Spleen (tissue), 7 donors: ENCODE data around the gene MMP14.

ENCODE experiments used
- CTCF ChIP-seq, 11 experiments: fragments of 200-600 bp in 7 of 11; fragments of 450-650 bp in 4 of 11; sonication (generic) in 4 of 11; IDR thresholded peaks in 8 of 11; conservative IDR thresholded peaks in 3 of 11; 1 replicate in 7 of 11; 2 replicates in 4 of 11; pipeline versions ENCODE4 v1.4.0 to v1.8.0; 2016 to 2021; ENCODE audit warnings: antibody characterized with exemption in 11 of 11, inconsistent platforms in 4 of 11, mild to moderate bottlenecking in 1 of 11
- POLR2A ChIP-seq, 3 donors: fragments of 450-650 bp; IDR thresholded peaks; one replicate each; pipeline ENCODE4 v1.5.1; 2017; ENCODE audit warnings: antibody characterized with exemption in 3 of 3, mild to moderate bottlenecking in 1 of 3
- donor health status: DM: no; HTN: no; CAD: no; lungs with moderate emphysema.
- donor health status: DM: no; HTN: no; CAD: no.
- donor health status: DM: no; HTN: no; CAD: no.

DNA sequence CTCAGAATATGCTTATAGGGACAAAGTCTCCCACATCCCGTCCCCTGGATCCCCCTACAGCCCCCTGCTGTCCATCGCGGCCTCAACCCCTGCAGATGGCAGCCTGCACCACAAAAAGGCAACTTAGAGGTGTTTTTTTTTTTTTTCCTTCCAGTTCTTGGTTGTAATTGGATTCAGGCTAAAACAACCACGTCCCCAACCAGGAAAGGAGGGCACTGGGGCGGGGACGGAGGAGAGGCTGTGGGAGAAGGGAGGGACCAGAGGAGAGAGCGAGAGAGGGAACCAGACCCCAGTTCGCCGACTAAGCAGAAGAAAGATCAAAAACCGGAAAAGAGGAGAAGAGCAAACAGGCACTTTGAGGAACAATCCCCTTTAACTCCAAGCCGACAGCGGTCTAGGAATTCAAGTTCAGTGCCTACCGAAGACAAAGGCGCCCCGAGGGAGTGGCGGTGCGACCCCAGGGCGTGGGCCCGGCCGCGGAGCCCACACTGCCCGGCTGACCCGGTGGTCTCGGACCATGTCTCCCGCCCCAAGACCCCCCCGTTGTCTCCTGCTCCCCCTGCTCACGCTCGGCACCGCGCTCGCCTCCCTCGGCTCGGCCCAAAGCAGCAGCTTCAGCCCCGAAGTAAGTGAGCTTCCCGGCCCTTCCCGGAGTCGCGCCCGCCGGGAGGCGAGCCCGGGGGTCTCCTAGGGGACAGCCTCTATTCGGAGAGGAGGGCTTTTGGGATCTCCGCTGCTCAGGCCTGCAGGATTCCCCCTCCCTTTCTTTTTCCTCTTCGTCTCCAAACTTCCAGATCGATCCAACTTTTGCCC lies at the start of gene MMP14:
- TF ChIP-seq POLR2A (IDR thresholded peaks at IDR 0.05) (peak in 1 of 3 donors; percentile 32), CTCF (IDR thresholded peaks at IDR 0.05 in 8 of 11, conservative IDR thresholded peaks at IDR 0.05 in 3 of 11) (peak in 9 of 11 experiments; percentile 3 to 45 (median 28))
